ENCODE data around the gene GPR137B. TPM values are rescaled to one million over a fixed set of nuclear protein-coding genes. Genes with fewer than 3 reads are reported as not detected.
"Not testable (repeated sequence)": the region's sequence is repeated elsewhere in the genome, so short reads cannot be mapped to it uniquely, and the experiment has no call there.

The GPR137B gene
- total RNA-seq, 2 experiments from 2014 or later: 7.2 to 8.1 TPM

- Mint-ChIP-seq H3K36me3 (ENCODE audit: low read depth) (peaks cover 30% of the 10 kb centered on the region), H3K9me3 (peaks cover 21% of the 10 kb centered on the region), H3K4me3 (peak overlapping the region; percentile 3), H3K4me1 (ENCODE audit: low read depth) (peaks cover 50% of the 10 kb centered on the region), H3K27me3 (no peaks in the 10 kb centered on the region), H3K27ac (peak overlapping the region; percentile 71)
- no peak for TF ChIP-seq CTCF (IDR thresholded peaks at IDR 0.05)
- ChIA-PET CTCF (no interaction called here), POLR2A (interaction anchor here (2.7 kb wide), 1 partner anchor 12 kb away, joined by 7 read pairs; no protein-coding TSS in a partner anchor)
- intact Hi-C loops (cut with micrococcal nuclease): no loop called here
- ATAC-seq (peak; percentile 49), DNase-seq (peak; percentile 42)
These were observed 17.6 kb downstream of the GPR137B start for GRCh38 chr1:236159704-236160539.

- H3K27me3 Mint-ChIP-seq: no peaks in the 10 kb centered on the region
- H3K4me3 Mint-ChIP-seq: peak overlapping the region; percentile 3
- CTCF ChIA-PET: no interaction called here
- peaks cover 30% of the 10 kb centered on the region for H3K36me3 Mint-ChIP-seq (ENCODE audit: low read depth)
- intact Hi-C loops (cut with micrococcal nuclease): no loop called here
- peak overlapping the region; percentile 71 for H3K27ac Mint-ChIP-seq
- POLR2A ChIA-PET: interaction anchor here (2.7 kb wide), 1 partner anchor 13 kb away, joined by 7 read pairs; no protein-coding TSS in a partner anchor
- no peak for TF ChIP-seq CTCF (IDR thresholded peaks at IDR 0.05)
- peaks cover 50% of the 10 kb centered on the region for H3K4me1 Mint-ChIP-seq (ENCODE audit: low read depth)
- DNase-seq (no peak), ATAC-seq (no peak)
- H3K9me3 Mint-ChIP-seq: peaks cover 21% of the 10 kb centered on the region
These were observed 18.3 kb downstream of the GPR137B start for GRCh38 chr1:236160540-236161127.

- POLR2A ChIA-PET: no interaction called here
- CTCF ChIA-PET: no interaction called here
- ATAC-seq (no peak), DNase-seq (no peak)
- no peak for TF ChIP-seq CTCF (IDR thresholded peaks at IDR 0.05)
- H3K4me3 Mint-ChIP-seq: no peak overlapping the region
- peaks cover 30% of the 10 kb centered on the region for H3K36me3 Mint-ChIP-seq (ENCODE audit: low read depth)
- H3K27me3 Mint-ChIP-seq: no peaks in the 10 kb centered on the region
- intact Hi-C loops (cut with micrococcal nuclease): no loop called here
- H3K4me1 Mint-ChIP-seq (ENCODE audit: low read depth): peaks cover 48% of the 10 kb centered on the region
- no peak overlapping the region for H3K27ac Mint-ChIP-seq
- peaks cover 21% of the 10 kb centered on the region for H3K9me3 Mint-ChIP-seq
These were observed 18.9 kb downstream of the GPR137B start for GRCh38 chr1:236161230-236161629.

GRCh38 chr1:236161755-236162154, 19.4 kb downstream of the GPR137B start:
- H3K4me3 Mint-ChIP-seq; POLR2A ChIA-PET; intact Hi-C loops (cut with micrococcal nuclease); H3K27ac Mint-ChIP-seq; CTCF ChIA-PET; DNase-seq; ATAC-seq; H3K27me3 Mint-ChIP-seq: not testable (repeated sequence)
- Mint-ChIP-seq H3K4me1 (ENCODE audit: low read depth) (peaks cover 43% of the 10 kb centered on the region), H3K9me3 (peaks cover 21% of the 10 kb centered on the region), H3K36me3 (ENCODE audit: low read depth) (peaks cover 30% of the 10 kb centered on the region)

GRCh38 chr1:236163463-236164153, 21.3 kb downstream of the GPR137B start:
- TF ChIP-seq CTCF (IDR thresholded peaks at IDR 0.05): no peak
- H3K27me3 Mint-ChIP-seq: no peaks in the 10 kb centered on the region
- peaks cover 30% of the 10 kb centered on the region for H3K36me3 Mint-ChIP-seq (ENCODE audit: low read depth)
- H3K4me3 Mint-ChIP-seq: no peak overlapping the region
- peaks cover 34% of the 10 kb centered on the region for H3K4me1 Mint-ChIP-seq (ENCODE audit: low read depth)
- POLR2A ChIA-PET: no interaction called here
- CTCF ChIA-PET: no interaction called here
- DNase-seq (no peak), ATAC-seq (peak; percentile 34)
- intact Hi-C loops (cut with micrococcal nuclease): no loop called here
- H3K27ac Mint-ChIP-seq: peak overlapping the region; percentile 31
- H3K9me3 Mint-ChIP-seq: peaks cover 21% of the 10 kb centered on the region

All from activated CD8-positive, alpha-beta T cell treated with anti-CD3 and anti-CD28 coated beads for 36 hours (primary cell).